ENCODE results near the gene ZNF219. TPM values are rescaled to one million over a fixed set of nuclear protein-coding genes. Genes with fewer than 3 reads are reported as not detected.

ZNF219 gene
- total and polyA plus RNA-seq, 2 of the 13 experiments (the other 11 are each of a cell fraction or from before 2014, with no cell fraction given), result 34.5 to 36.6 TPM

DNA sequence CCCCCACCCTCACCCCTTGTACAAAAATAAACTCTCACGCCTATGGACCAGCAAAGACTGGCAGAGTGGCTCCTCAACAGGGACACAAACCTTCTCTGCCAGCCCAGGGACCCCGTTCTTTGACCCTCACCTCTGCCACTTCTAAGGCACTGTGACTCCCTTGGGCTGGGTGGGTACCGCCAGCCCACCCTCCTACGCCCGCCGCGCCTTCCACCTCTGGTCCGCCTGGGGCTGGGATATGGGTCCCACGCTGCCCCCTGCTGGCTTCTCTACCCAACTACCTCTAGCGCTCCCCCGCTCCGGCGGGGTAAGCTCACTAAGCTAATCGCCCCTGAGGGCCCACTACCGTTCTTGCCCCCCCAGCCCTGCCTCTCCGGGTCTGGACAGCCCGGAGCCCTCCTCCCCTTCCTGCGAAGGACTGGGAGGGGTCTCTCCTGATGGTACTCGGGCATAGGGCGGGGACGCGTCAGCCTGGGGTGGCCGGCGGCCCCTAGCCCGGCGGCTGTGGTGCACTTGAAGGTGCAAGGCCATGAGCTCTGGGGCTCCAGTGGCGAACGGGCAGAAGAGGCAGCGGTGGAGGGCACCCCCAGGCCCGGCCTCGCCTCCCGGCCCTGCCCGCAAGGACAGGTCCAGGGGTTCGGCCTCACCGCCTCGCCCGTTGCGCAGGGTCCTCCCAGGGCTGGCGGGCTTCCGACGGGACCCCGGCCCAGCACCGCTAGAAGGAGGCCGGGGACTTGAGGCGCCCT lies 8.1 kb downstream of the ZNF219 start (continued):
- TF ChIP-seq SUZ12 (IDR thresholded peaks at IDR 0.05; ENCODE audit: low read depth, low read length), result no peak
- no peak for TF ChIP-seq ATRX (CRISPR knock-in tag; IDR thresholded peaks at IDR 0.05; ENCODE audit: borderline replicate concordance)
- no peak for TF ChIP-seq MTF1 (CRISPR knock-in tag; IDR thresholded peaks at IDR 0.05)
- TF ChIP-seq FLYWCH1 (CRISPR knock-in tag; IDR thresholded peaks at IDR 0.05), result no peak
- no peak for TF ChIP-seq SRY (CRISPR knock-in tag; IDR thresholded peaks at IDR 0.05)
- TF ChIP-seq KLF15 (CRISPR knock-in tag; IDR thresholded peaks at IDR 0.05; ENCODE audit: borderline replicate concordance), result no peak
- TF ChIP-seq ZNF264 (CRISPR knock-in tag; IDR thresholded peaks at IDR 0.05), result no peak
- no peak for TF ChIP-seq ZNF629 (CRISPR knock-in tag; conservative IDR thresholded peaks at IDR 0.05)
- no peak for TF ChIP-seq NCOA2 (CRISPR knock-in tag; IDR thresholded peaks at IDR 0.05)
- no peak for TF ChIP-seq PLRG1 (conservative IDR thresholded peaks at IDR 0.05)
- TF ChIP-seq MIER2 (CRISPR knock-in tag; IDR thresholded peaks at IDR 0.05), result no peak
- TF ChIP-seq, protein P1, sequence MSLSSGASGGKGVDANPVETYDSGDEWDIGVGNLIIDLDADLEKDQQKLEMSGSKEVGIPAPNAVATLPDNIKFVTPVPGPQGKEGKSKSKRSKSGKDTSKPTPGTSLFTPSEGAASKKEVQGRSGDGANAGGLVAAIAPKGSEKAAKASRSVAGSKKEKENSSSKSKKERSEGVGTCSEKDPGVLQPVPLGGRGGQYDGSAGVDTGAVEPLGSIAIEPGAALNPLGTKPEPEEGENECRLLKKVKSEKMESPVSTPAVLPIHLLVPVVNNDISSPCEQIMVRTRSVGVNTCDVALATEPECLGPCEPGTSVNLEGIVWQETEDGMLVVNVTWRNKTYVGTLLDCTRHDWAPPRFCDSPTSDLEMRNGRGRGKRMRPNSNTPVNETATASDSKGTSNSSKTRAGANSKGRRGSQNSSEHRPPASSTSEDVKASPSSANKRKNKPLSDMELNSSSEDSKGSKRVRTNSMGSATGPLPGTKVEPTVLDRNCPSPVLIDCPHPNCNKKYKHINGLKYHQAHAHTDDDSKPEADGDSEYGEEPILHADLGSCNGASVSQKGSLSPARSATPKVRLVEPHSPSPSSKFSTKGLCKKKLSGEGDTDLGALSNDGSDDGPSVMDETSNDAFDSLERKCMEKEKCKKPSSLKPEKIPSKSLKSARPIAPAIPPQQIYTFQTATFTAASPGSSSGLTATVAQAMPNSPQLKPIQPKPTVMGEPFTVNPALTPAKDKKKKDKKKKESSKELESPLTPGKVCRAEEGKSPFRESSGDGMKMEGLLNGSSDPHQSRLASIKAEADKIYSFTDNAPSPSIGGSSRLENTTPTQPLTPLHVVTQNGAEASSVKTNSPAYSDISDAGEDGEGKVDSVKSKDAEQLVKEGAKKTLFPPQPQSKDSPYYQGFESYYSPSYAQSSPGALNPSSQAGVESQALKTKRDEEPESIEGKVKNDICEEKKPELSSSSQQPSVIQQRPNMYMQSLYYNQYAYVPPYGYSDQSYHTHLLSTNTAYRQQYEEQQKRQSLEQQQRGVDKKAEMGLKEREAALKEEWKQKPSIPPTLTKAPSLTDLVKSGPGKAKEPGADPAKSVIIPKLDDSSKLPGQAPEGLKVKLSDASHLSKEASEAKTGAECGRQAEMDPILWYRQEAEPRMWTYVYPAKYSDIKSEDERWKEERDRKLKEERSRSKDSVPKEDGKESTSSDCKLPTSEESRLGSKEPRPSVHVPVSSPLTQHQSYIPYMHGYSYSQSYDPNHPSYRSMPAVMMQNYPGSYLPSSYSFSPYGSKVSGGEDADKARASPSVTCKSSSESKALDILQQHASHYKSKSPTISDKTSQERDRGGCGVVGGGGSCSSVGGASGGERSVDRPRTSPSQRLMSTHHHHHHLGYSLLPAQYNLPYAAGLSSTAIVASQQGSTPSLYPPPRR (CRISPR knock-in tag; IDR thresholded peaks at IDR 0.05; ENCODE audit: borderline replicate concordance), result no peak
- TF ChIP-seq ZNF558 (CRISPR knock-in tag; IDR thresholded peaks at IDR 0.05; ENCODE audit: borderline replicate concordance), result no peak
- no peak for TF ChIP-seq ZNF232 (CRISPR knock-in tag; IDR thresholded peaks at IDR 0.05; ENCODE audit: borderline replicate concordance)
- TF ChIP-seq ZNF101 (CRISPR knock-in tag; IDR thresholded peaks at IDR 0.05; ENCODE audit: borderline replicate concordance, low read depth), result no peak
- no peak for TF ChIP-seq ZNF790 (CRISPR knock-in tag; IDR thresholded peaks at IDR 0.05; ENCODE audit: borderline replicate concordance)
- no peak for TF ChIP-seq ZNF569 (CRISPR knock-in tag; IDR thresholded peaks at IDR 0.05; ENCODE audit: borderline replicate concordance)
- no peak for TF ChIP-seq ZNF737 (CRISPR knock-in tag; IDR thresholded peaks at IDR 0.05; ENCODE audit: borderline replicate concordance)
- TF ChIP-seq ZNF709 (CRISPR knock-in tag; IDR thresholded peaks at IDR 0.05), result no peak
- TF ChIP-seq, protein P2, sequence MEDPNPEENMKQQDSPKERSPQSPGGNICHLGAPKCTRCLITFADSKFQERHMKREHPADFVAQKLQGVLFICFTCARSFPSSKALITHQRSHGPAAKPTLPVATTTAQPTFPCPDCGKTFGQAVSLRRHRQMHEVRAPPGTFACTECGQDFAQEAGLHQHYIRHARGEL (CRISPR knock-in tag; IDR thresholded peaks at IDR 0.05), result peak; percentile 64; the same call in 1 of the 2 replicates
- no peak for TF ChIP-seq ZNF879 (CRISPR knock-in tag; IDR thresholded peaks at IDR 0.05)
- TF ChIP-seq, protein P3, sequence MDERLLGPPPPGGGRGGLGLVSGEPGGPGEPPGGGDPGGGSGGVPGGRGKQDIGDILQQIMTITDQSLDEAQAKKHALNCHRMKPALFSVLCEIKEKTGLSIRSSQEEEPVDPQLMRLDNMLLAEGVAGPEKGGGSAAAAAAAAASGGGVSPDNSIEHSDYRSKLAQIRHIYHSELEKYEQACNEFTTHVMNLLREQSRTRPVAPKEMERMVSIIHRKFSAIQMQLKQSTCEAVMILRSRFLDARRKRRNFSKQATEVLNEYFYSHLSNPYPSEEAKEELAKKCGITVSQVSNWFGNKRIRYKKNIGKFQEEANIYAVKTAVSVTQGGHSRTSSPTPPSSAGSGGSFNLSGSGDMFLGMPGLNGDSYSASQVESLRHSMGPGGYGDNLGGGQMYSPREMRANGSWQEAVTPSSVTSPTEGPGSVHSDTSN (CRISPR knock-in tag; IDR thresholded peaks at IDR 0.05), result no peak
- TF ChIP-seq, protein P4, sequence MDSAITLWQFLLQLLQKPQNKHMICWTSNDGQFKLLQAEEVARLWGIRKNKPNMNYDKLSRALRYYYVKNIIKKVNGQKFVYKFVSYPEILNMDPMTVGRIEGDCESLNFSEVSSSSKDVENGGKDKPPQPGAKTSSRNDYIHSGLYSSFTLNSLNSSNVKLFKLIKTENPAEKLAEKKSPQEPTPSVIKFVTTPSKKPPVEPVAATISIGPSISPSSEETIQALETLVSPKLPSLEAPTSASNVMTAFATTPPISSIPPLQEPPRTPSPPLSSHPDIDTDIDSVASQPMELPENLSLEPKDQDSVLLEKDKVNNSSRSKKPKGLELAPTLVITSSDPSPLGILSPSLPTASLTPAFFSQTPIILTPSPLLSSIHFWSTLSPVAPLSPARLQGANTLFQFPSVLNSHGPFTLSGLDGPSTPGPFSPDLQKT (CRISPR knock-in tag; IDR thresholded peaks at IDR 0.05; ENCODE audit: borderline replicate concordance), result no peak

Measured in HepG2 (cell line).